Transverse colon (tissue), 4 donors: ENCODE results near the gene ZCCHC3.

Source experiments
- CTCF ChIP-seq, 5 experiments: fragments of 200-600 bp in 3 of 5; fragments of 450-650 bp in 2 of 5; sonication (generic) in 3 of 5; IDR thresholded peaks; 1 replicate in 2 of 5; 2 replicates in 3 of 5; pipeline ENCODE4 v1.5.1; 2016 to 2017; ENCODE audit warnings: antibody characterized with exemption in 5 of 5, inconsistent platforms in 3 of 5, mild to moderate bottlenecking in 2 of 5, moderate library complexity in 1 of 5
- EP300 ChIP-seq: sonication (generic); formaldehyde crosslinking; IDR thresholded peaks from one replicate; pipeline ENCODE4 v1.6.1; 2017; ENCODE audit warnings: antibody characterized with exemption, low read depth
- POLR2A ChIP-seq: fragments of 450-650 bp; IDR thresholded peaks from one replicate; pipeline ENCODE4 v1.6.1; 2016; ENCODE audit warnings: antibody characterized with exemption, mild to moderate bottlenecking, moderate library complexity
- POLR2AphosphoS5 ChIP-seq, 3 donors: sonication (generic); formaldehyde crosslinking; IDR thresholded peaks; one replicate each; pipeline ENCODE4 v1.6.1; 2016; ENCODE audit warnings: antibody characterized with exemption in 3 of 3

- no peak for TF ChIP-seq CTCF (IDR thresholded peaks at IDR 0.05)
- no peak for TF ChIP-seq EP300
- no peak for TF ChIP-seq POLR2A
- TF ChIP-seq POLR2AphosphoS5 (IDR thresholded peaks at IDR 0.05), result no peak
Observed at GRCh38 chr20:305745-306144, 8.4 kb downstream of the ZCCHC3 start.
